Cardiac muscle cell (in vitro differentiated cells and primary cell): ENCODE results near the gene OXNAD1. TPM values are rescaled to one million over a fixed set of nuclear protein-coding genes. Genes with fewer than 3 reads are reported as not detected.

Experiments
- DNase-seq, 2 donors: peaks; one replicate each; pipeline versions ENCODE4 v3.0.0 to v3.0.0-alpha.2; 2010 to 2017; ENCODE audit warnings: low read depth in 1 of 2, low spot score in 1 of 2
- H3K27ac ChIP-seq: fragments of 200-600 bp; sonication (generic); 2 replicates; pipeline ENCODE4 v1.5.1; 2016
- H3K27me3 ChIP-seq: fragments of 200-600 bp; sonication (generic); 2 replicates; pipeline ENCODE4 v1.6.0; 2016; ENCODE audit warnings: control low read depth
- H3K36me3 ChIP-seq: fragments of 200-600 bp; sonication (generic); 2 replicates; pipeline ENCODE4 v1.5.1; 2016; ENCODE audit warnings: control low read depth
- H3K4me1 ChIP-seq: fragments of 200-600 bp; sonication (generic); 2 replicates; pipeline ENCODE4 v1.8.1; 2017; ENCODE audit warnings: low read depth, mild to moderate bottlenecking, mixed run types
- H3K4me3 ChIP-seq: fragments of 200-600 bp; sonication (generic); 2 replicates; pipeline ENCODE4 v1.5.1; 2016; ENCODE audit warnings: mild to moderate bottlenecking
- H3K9me3 ChIP-seq: fragments of 200-600 bp; sonication (generic); 2 replicates; pipeline ENCODE4 v1.5.1; 2017; ENCODE audit warnings: low read depth, mild to moderate bottlenecking, control low read depth
- polyA plus RNA-seq: library from polyadenylated mRNA; unstranded; fragments of >200 nt; fragmentation: Nextera tagmentation; extraction: Ambion mirVana; gene quantifications from 2 replicates; pipeline ENCODE4 v1.2.1, GENCODE V29; 2016
- total RNA-seq: library from RNA; depleted of rRNA; stranded (reverse); fragments of >200 nt; gene quantifications from 2 replicates; pipeline ENCODE4 v1.2.3, GENCODE V29; 2016
- TF ChIP-seq, protein P1 (sequence below): IDR thresholded peaks from 2 replicates; pipeline ENCODE4 v1.5.1; 2012; ENCODE audit warnings: low read depth, mild to moderate bottlenecking, low read length

OXNAD1 gene
- total and polyA plus RNA-seq, 2 experiments from 2014 or later: 33.6 to 33.7 TPM

GRCh38 chr3:16330351-16330750 lies 65.3 kb downstream of the OXNAD1 start:
- Histone ChIP-seq H3K27me3 (no peaks in the 10 kb centered on the region), H3K4me3 (no peak overlapping the region), H3K4me1 (peaks cover 12% of the 10 kb centered on the region), H3K9me3 (no peaks in the 10 kb centered on the region), H3K27ac (no peak overlapping the region), H3K36me3 (no peaks in the 10 kb centered on the region)
- DNase-seq: no peak
- TF ChIP-seq, protein P1, sequence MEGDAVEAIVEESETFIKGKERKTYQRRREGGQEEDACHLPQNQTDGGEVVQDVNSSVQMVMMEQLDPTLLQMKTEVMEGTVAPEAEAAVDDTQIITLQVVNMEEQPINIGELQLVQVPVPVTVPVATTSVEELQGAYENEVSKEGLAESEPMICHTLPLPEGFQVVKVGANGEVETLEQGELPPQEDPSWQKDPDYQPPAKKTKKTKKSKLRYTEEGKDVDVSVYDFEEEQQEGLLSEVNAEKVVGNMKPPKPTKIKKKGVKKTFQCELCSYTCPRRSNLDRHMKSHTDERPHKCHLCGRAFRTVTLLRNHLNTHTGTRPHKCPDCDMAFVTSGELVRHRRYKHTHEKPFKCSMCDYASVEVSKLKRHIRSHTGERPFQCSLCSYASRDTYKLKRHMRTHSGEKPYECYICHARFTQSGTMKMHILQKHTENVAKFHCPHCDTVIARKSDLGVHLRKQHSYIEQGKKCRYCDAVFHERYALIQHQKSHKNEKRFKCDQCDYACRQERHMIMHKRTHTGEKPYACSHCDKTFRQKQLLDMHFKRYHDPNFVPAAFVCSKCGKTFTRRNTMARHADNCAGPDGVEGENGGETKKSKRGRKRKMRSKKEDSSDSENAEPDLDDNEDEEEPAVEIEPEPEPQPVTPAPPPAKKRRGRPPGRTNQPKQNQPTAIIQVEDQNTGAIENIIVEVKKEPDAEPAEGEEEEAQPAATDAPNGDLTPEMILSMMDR: no peak

GRCh38 chr3:16331319-16331883 lies 66.4 kb downstream of the OXNAD1 start:
- Histone ChIP-seq H3K9me3 (no peaks in the 10 kb centered on the region), H3K27me3 (no peaks in the 10 kb centered on the region), H3K4me3 (no peak overlapping the region), H3K36me3 (no peaks in the 10 kb centered on the region), H3K4me1 (peaks cover 12% of the 10 kb centered on the region), H3K27ac (no peak overlapping the region)
- TF ChIP-seq, protein P1: no peak
- no peak for DNase-seq

GRCh38 chr3:16332904-16333426 lies 68.0 kb downstream of the OXNAD1 start:
- Histone ChIP-seq H3K9me3 (no peaks in the 10 kb centered on the region), H3K27me3 (no peaks in the 10 kb centered on the region), H3K4me3 (no peak overlapping the region), H3K27ac (peak overlapping the region; percentile 62), H3K36me3 (no peaks in the 10 kb centered on the region), H3K4me1 (peaks cover 12% of the 10 kb centered on the region)
- peak; percentile 41 to 50 for DNase-seq
- TF ChIP-seq, protein P1: no peak

- H3K4me1 ChIP-seq: peaks cover 17% of the 10 kb centered on the region
- H3K4me3 ChIP-seq: no peak overlapping the region
- no peaks in the 10 kb centered on the region for H3K27me3 ChIP-seq
- H3K27ac ChIP-seq: no peak overlapping the region
- DNase-seq: peak in 1 of 2 donors; percentile 73
- no peaks in the 10 kb centered on the region for H3K36me3 ChIP-seq
- H3K9me3 ChIP-seq: no peaks in the 10 kb centered on the region
- TF ChIP-seq, protein P1: no peak
Measured at GRCh38 chr3:16334909-16335308, 69.9 kb downstream of the OXNAD1 start.

DNA sequence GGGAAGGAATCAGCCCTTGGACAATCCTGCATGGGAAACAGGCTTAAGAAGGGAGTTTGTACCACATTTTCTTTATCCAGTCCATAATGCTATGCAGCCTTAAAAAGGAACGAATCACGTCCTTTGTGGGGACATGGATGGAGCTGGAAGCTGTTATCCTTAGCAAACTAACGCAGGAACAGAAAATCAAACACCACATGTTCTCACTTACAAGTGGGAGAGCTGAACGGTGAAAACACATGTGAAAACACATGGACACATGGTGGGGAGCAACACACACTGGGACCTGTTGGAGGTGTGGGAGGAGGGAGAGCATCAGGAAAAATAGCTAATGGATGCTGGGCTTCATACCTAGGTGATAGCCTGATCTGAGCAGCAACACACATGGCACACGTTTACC lies 70.3 kb downstream of the OXNAD1 start:
- TF ChIP-seq, protein P1: no peak
- H3K4me1 ChIP-seq: peaks cover 17% of the 10 kb centered on the region
- H3K4me3 ChIP-seq: no peak overlapping the region
- no peaks in the 10 kb centered on the region for H3K9me3 ChIP-seq
- H3K36me3 ChIP-seq: no peaks in the 10 kb centered on the region
- H3K27ac ChIP-seq: no peak overlapping the region
- no peak for DNase-seq
- H3K27me3 ChIP-seq: no peaks in the 10 kb centered on the region
